Karpas-422 (cell line): Measurements from ENCODE around the gene LGALS1. TPM values are rescaled to one million over a fixed set of nuclear protein-coding genes. Genes with fewer than 3 reads are reported as not detected.
"Not testable (repeated sequence)": the region's sequence is repeated elsewhere in the genome, so short reads cannot be mapped to it uniquely, and the experiment has no call there.

Source experiments
- DNase-seq: peaks from one replicate; pipeline ENCODE4 v3.0.0-alpha.2; 2015
- H2AFZ ChIP-seq: fragments of 200-600 bp; sonication (generic); 2 replicates; pipeline ENCODE4 v1.6.1; 2014; ENCODE audit warnings: antibody characterized with exemption, low read length, mixed read lengths
- H3K27ac ChIP-seq: fragments of 200-600 bp; sonication (generic); 2 replicates; pipeline ENCODE4 v1.5.1; 2014; ENCODE audit warnings: mild to moderate bottlenecking, low read length, moderate library complexity
- H3K27me3 ChIP-seq: fragments of 200-600 bp; sonication (generic); 2 replicates; pipeline ENCODE4 v1.6.1; 2014; ENCODE audit warnings: low read length, mixed read lengths
- H3K36me3 ChIP-seq: fragments of 200-600 bp; sonication (generic); 2 replicates; pipeline ENCODE4 v1.6.1; 2014; ENCODE audit warnings: low read length, mixed read lengths; ENCODE audit not compliant: insufficient read depth
- H3K4me1 ChIP-seq: fragments of 200-600 bp; sonication (generic); 2 replicates; pipeline ENCODE4 v1.6.1; 2014; ENCODE audit warnings: mild to moderate bottlenecking, low read length, mixed read lengths
- H3K4me2 ChIP-seq: fragments of 200-600 bp; sonication (generic); 2 replicates; pipeline ENCODE4 v1.6.1; 2014; ENCODE audit warnings: low read length, low read depth, mild to moderate bottlenecking; ENCODE audit not compliant: poor library complexity, severe bottlenecking
- H3K4me3 ChIP-seq: fragments of 200-600 bp; sonication (generic); 2 replicates; pipeline ENCODE4 v1.5.1; 2014; ENCODE audit warnings: mild to moderate bottlenecking, antibody characterized with exemption, low read length, mixed read lengths
- H3K79me2 ChIP-seq: fragments of 200-600 bp; sonication (generic); 2 replicates; pipeline ENCODE4 v1.6.1; 2014; ENCODE audit warnings: mild to moderate bottlenecking, low read length, mixed read lengths
- H3K9ac ChIP-seq: fragments of 200-600 bp; sonication (generic); 2 replicates; pipeline ENCODE4 v1.6.0; 2014; ENCODE audit warnings: low read length
- H3K9me2 ChIP-seq: fragments of 200-600 bp; sonication (generic), shearing (Covaris generic); replicated peaks from 2 replicates; pipeline ENCODE4 v1.6.0; 2014; ENCODE audit warnings: mild to moderate bottlenecking, low read length, moderate library complexity; ENCODE audit not compliant: insufficient read depth
- H3K9me3 ChIP-seq: fragments of 300-700, 200-600 bp; sonication (generic); 2 replicates; pipeline ENCODE4 v1.6.1; 2014; ENCODE audit warnings: low read length, mixed read lengths
- H4K20me1 ChIP-seq: fragments of 200-600 bp; sonication (generic); 2 replicates; pipeline ENCODE4 v1.6.1; 2014; ENCODE audit warnings: mild to moderate bottlenecking, antibody characterized with exemption, low read length, low read depth; ENCODE audit not compliant: insufficient read depth
- total RNA-seq: library from RNA; depleted of rRNA; stranded (reverse); fragments of >200 nt; shearing (Covaris generic); gene quantifications from 2 replicates; pipeline ENCODE4 v1.2.3, GENCODE V29; 2014; ENCODE audit warnings: low replicate concordance

LGALS1 gene
- total RNA-seq, 1 experiment from 2014 or later: 308 TPM

- Histone ChIP-seq H3K4me3 (no peak overlapping the region), H3K27me3 (no peaks in the 10 kb centered on the region), H3K27ac (no peak overlapping the region), H3K9ac (no peak overlapping the region), H2AFZ (no peak overlapping the region), H3K36me3 (no peaks in the 10 kb centered on the region), H3K79me2 (no peaks in the 10 kb centered on the region), H3K9me3 (no peaks in the 10 kb centered on the region), H3K9me2 (no peaks in the 10 kb centered on the region), H3K4me2 (no peak overlapping the region), H3K4me1 (peaks cover 28% of the 10 kb centered on the region), H4K20me1 (no peaks in the 10 kb centered on the region)
- DNase-seq: no peak
Measured at GRCh38 chr22:37709445-37709765, 34.0 kb downstream of the LGALS1 start.

GRCh38 chr22:37710675-37711074, 35.2 kb downstream of the LGALS1 start:
- no peaks in the 10 kb centered on the region for H3K27me3 ChIP-seq
- H3K9me3 ChIP-seq: no peaks in the 10 kb centered on the region
- H3K9me2 ChIP-seq: no peaks in the 10 kb centered on the region
- peaks cover 28% of the 10 kb centered on the region for H3K4me1 ChIP-seq
- H3K4me2 ChIP-seq: no peak overlapping the region
- no peaks in the 10 kb centered on the region for H3K36me3 ChIP-seq
- H3K9ac ChIP-seq: no peak overlapping the region
- no peak overlapping the region for H2AFZ ChIP-seq
- H3K79me2 ChIP-seq: no peaks in the 10 kb centered on the region
- no peak for DNase-seq
- H3K4me3 ChIP-seq: no peak overlapping the region
- no peaks in the 10 kb centered on the region for H4K20me1 ChIP-seq
- H3K27ac ChIP-seq: no peak overlapping the region

DNA sequence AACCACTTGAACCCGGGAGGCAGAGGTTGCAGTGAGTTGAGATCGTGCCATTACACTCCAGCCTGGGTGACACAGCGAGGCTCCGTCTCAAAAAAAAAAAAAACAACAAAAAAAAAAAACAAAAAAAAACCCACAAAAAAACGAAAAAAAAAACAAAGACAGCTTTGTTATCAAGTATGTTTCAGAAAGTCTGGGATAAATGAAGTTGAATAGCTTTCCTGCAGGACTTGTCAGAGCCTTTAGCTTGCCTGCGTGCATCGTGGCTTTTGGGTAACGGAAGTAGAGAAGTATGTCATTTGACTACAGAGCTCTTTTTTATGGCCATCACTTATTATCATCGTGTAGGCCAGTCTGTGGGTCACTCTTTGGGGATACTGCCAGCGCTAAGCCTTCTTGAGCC, 36.1 kb downstream of the LGALS1 start:
- Histone ChIP-seq H2AFZ (no peak overlapping the region), H3K4me2 (no peak overlapping the region), H3K27ac (no peak overlapping the region), H3K9me2 (no peaks in the 10 kb centered on the region), H3K27me3 (no peaks in the 10 kb centered on the region), H3K9ac (no peak overlapping the region), H4K20me1 (no peaks in the 10 kb centered on the region), H3K79me2 (no peaks in the 10 kb centered on the region), H3K4me1 (peaks cover 27% of the 10 kb centered on the region), H3K36me3 (peaks cover 2% of the 10 kb centered on the region), H3K9me3 (no peaks in the 10 kb centered on the region), H3K4me3 (no peak overlapping the region)
- DNase-seq: no peak

DNA sequence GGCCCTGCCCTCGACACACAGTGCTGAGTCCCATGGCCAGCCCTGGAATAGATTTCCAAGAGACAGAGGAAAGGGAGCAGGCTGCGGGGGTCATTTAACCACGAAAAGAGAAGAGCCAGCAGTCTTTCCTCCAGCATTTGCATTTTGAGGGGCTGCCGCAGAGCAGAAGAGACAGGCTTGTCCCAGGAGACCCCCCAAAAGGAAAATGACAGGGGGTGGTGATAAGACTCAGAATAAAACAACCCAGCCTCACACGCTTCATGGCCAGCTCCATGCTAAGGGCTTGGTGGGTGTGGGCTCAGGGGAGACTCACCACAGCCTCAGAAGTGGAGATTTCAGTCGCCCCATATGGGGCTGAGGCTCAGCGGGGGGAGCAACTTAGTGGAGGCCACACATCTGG, 38.3 kb downstream of the LGALS1 start:
- no peaks in the 10 kb centered on the region for H3K9me3 ChIP-seq
- peaks cover 5% of the 10 kb centered on the region for H3K36me3 ChIP-seq
- no peaks in the 10 kb centered on the region for H3K79me2 ChIP-seq
- no peaks in the 10 kb centered on the region for H4K20me1 ChIP-seq
- H3K27me3 ChIP-seq: no peaks in the 10 kb centered on the region
- no peaks in the 10 kb centered on the region for H3K9me2 ChIP-seq
- peak overlapping the region; percentile 64 for H3K9ac ChIP-seq
- peak overlapping the region; percentile 46; the same call in 1 of the 2 replicates for H2AFZ ChIP-seq
- peak overlapping the region; percentile 96 for H3K27ac ChIP-seq
- peak overlapping the region; percentile 76 for H3K4me2 ChIP-seq
- peak overlapping the region; percentile 54 for H3K4me3 ChIP-seq
- peak; percentile 93 for DNase-seq
- peaks cover 27% of the 10 kb centered on the region for H3K4me1 ChIP-seq

DNA sequence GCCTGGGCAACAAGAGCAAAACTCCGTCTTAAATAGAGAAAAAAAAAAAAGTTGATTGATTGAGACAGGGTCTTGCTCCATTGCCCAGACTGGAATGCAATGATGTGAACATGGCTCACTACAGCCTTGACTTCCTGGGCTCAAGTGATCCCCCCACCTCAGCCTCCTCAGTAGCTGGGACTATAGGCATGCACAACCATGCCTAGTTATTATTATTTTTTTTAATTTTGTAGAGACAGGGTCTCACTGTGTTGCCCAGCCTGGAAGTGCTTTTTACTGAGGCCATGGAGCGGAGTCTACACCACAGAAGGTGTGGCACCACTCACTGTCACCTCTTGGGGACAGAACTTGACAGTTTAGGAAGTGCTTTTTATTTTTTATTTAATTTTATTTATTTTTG, 39.2 kb downstream of the LGALS1 start:
- H3K27ac ChIP-seq: peak overlapping the region; percentile 96
- no peaks in the 10 kb centered on the region for H3K9me2 ChIP-seq
- H2AFZ ChIP-seq: no peak overlapping the region
- no peak overlapping the region for H3K4me3 ChIP-seq
- H3K79me2 ChIP-seq: no peaks in the 10 kb centered on the region
- H3K4me2 ChIP-seq: no peak overlapping the region
- no peak overlapping the region for H3K9ac ChIP-seq
- H3K27me3 ChIP-seq: no peaks in the 10 kb centered on the region
- H3K9me3 ChIP-seq: no peaks in the 10 kb centered on the region
- H3K36me3 ChIP-seq: peaks cover 5% of the 10 kb centered on the region
- no peaks in the 10 kb centered on the region for H4K20me1 ChIP-seq
- peaks cover 27% of the 10 kb centered on the region for H3K4me1 ChIP-seq
- no peak for DNase-seq

DNA sequence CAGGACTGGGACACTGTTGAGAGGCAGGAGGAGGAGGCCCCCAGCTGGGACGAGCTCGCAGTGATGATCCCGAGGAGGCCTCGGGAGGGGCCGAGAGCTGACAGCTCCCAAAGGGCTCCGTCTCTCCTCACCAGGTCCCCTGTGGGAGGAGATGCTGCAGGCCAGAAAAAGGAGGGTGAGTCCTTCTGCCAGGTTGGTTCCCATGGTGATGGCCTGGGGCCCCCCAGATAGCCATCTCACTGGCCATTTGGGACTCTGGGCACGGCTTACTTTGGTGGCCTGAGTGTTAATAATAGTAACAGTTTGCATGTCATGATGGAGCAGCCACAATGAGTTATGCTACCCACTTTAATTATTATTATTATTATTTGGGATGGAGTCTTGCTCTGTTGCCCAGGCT, 40.3 kb downstream of the LGALS1 start:
- Histone ChIP-seq H2AFZ (no peak overlapping the region), H3K9me3 (no peaks in the 10 kb centered on the region), H3K4me3 (no peak overlapping the region), H4K20me1 (no peaks in the 10 kb centered on the region), H3K36me3 (peaks cover 5% of the 10 kb centered on the region), H3K9me2 (no peaks in the 10 kb centered on the region), H3K79me2 (no peaks in the 10 kb centered on the region), H3K4me1 (peaks cover 21% of the 10 kb centered on the region), H3K9ac (no peak overlapping the region), H3K27ac (no peak overlapping the region), H3K27me3 (no peaks in the 10 kb centered on the region), H3K4me2 (no peak overlapping the region)
- DNase-seq: no peak

GRCh38 chr22:37716708-37717107, 41.3 kb downstream of the LGALS1 start:
- Histone ChIP-seq H4K20me1 (no peaks in the 10 kb centered on the region), H3K27me3 (no peaks in the 10 kb centered on the region), H3K4me2 (no peak overlapping the region), H3K9ac (no peak overlapping the region), H3K9me2 (no peaks in the 10 kb centered on the region), H3K4me3 (no peak overlapping the region), H2AFZ (no peak overlapping the region), H3K9me3 (no peaks in the 10 kb centered on the region), H3K4me1 (peaks cover 19% of the 10 kb centered on the region), H3K27ac (no peak overlapping the region), H3K36me3 (peaks cover 5% of the 10 kb centered on the region), H3K79me2 (no peaks in the 10 kb centered on the region)
- DNase-seq: no peak

DNA sequence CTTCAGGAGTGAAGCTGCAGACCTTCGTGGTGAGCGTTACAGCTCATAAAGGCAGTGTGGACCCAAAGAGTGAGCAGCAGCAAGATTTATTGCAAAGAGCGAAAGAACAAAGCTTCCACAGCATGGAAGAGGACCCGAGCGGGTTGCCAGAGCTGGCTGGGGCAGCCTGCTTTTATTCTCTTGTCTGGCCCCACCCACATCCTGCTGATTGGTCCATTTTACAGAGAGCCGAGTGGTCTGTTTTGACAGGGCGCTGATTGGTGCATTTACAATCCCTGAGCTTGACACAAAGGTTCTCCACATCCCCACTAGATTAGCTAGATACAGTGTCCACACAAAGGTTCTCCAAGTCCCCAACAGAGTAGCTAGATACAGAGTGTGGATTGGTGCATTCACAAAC, 41.8 kb downstream of the LGALS1 start:
- not testable (repeated sequence) for H3K27ac ChIP-seq, H3K9me3 ChIP-seq, H3K9me2 ChIP-seq, H3K4me2 ChIP-seq, H4K20me1 ChIP-seq, H3K4me3 ChIP-seq, H3K27me3 ChIP-seq, H3K36me3 ChIP-seq, H3K9ac ChIP-seq, H2AFZ ChIP-seq, DNase-seq, H3K79me2 ChIP-seq
- peaks cover 19% of the 10 kb centered on the region for H3K4me1 ChIP-seq

DNA sequence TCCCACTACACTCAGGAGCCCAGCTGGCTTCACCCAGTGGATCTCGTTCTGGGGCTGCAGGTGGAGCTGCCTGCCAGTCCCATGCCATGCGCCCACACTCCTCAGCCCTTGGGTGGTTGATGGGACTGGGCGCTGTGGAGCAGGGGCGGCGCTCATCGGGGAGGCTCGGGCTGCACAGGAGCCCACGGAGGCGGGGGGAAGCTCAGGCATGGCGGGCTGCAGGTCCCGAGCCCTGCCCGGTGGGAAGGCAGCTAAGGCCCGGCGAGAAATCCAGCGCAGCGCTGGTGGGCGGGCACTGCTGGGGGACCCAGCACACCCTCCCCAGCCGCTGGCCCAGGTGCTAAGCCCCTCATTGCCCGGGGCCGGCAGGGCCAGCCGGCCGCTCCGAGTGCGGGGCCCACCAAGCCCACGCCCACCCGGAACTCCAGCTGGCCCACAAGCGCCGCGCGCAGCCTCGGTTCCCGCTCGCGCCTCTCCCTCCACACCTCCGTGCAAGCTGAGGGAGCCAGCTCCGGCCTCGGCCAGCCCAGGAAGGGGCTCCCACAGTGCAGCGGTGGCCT, 42.4 kb downstream of the LGALS1 start:
- H3K4me1 ChIP-seq: peaks cover 19% of the 10 kb centered on the region
- not testable (repeated sequence) for H3K4me2 ChIP-seq, H3K9me3 ChIP-seq, H3K4me3 ChIP-seq, H2AFZ ChIP-seq, H3K27me3 ChIP-seq, H3K36me3 ChIP-seq, H4K20me1 ChIP-seq, H3K9ac ChIP-seq, DNase-seq, H3K9me2 ChIP-seq, H3K79me2 ChIP-seq, H3K27ac ChIP-seq
